Large intestine (tissue), 3 donors: ENCODE measurements around the gene CDKAL1. TPM values are rescaled to one million over a fixed set of nuclear protein-coding genes. Genes with fewer than 3 reads are reported as not detected.
"Not testable (repeated sequence)": the region's sequence is repeated elsewhere in the genome, so short reads cannot be mapped to it uniquely, and the experiment has no call there.

Experiments used
- DNase-seq, 2 donors: peaks; one replicate each; pipeline versions ENCODE4 v3.0.0 to v3.0.0-alpha.2; 2013
- H3K27ac ChIP-seq: one replicate; pipeline ENCODE4 v1.5.1; 2013; ENCODE audit warnings: low read length
- H3K27me3 ChIP-seq: 2 replicates; pipeline ENCODE4 v1.6.1; 2013; ENCODE audit warnings: low read length; ENCODE audit not compliant: control insufficient read depth, insufficient read depth
- H3K36me3 ChIP-seq: 2 replicates; pipeline ENCODE4 v1.6.1; 2013; ENCODE audit warnings: low read length; ENCODE audit not compliant: control insufficient read depth, insufficient read depth
- H3K4me1 ChIP-seq: one replicate; pipeline ENCODE4 v1.6.1; 2013; ENCODE audit warnings: low read length; ENCODE audit not compliant: control insufficient read depth, insufficient read depth
- H3K4me3 ChIP-seq: one replicate; pipeline ENCODE4 v1.5.1; 2013; ENCODE audit warnings: low read length
- H3K9me3 ChIP-seq: one replicate; pipeline ENCODE4 v1.6.1; 2013; ENCODE audit warnings: mild to moderate bottlenecking, low read depth, low read length, moderate library complexity; ENCODE audit not compliant: control insufficient read depth
- WGBS: methylation state at CpG from one replicate; pipeline ENCODE4 v1.1.5; 2013; ENCODE audit warnings: low lambda C conversion rate; ENCODE audit not compliant: insufficient coverage; 5-methylcytosine and 5-hydroxymethylcytosine counted together
- polyA plus RNA-seq: library from polyadenylated mRNA; unstranded; fragments of 120-200 nt; gene quantifications from one replicate; pipeline ENCODE4 v1.2.1, GENCODE V29; 2013

CDKAL1 gene
- polyA plus RNA-seq, 1 donor = 10.3 TPM

GRCh38 chr6:20907486-20908071 is 373.3 kb downstream of the CDKAL1 start:
- Histone ChIP-seq H3K4me3 (no peak overlapping the region), H3K9me3 (peaks cover 3% of the 10 kb centered on the region)
- WGBS = no CpG with 5 or more reads among the region's 7 CpGs

GRCh38 chr6:20909621-20910020 is 375.4 kb downstream of the CDKAL1 start:
- no peak for DNase-seq
- WGBS = no CpG with 5 or more reads among the region's 2 CpGs

More at GRCh38 chr6:20907486-20908071, 373.3 kb downstream of the CDKAL1 start:
- no peak for DNase-seq
- H3K36me3 ChIP-seq = no peaks in the 10 kb centered on the region
- no peak overlapping the region for H3K27ac ChIP-seq
- H3K27me3 ChIP-seq = no peaks in the 10 kb centered on the region
- no peaks in the 10 kb centered on the region for H3K4me1 ChIP-seq

GRCh38 chr6:20911712-20912111 is 377.5 kb downstream of the CDKAL1 start:
- H3K4me3 ChIP-seq = no peak overlapping the region
- no peaks in the 10 kb centered on the region for H3K27me3 ChIP-seq
- DNase-seq = no peak
- no peaks in the 10 kb centered on the region for H3K36me3 ChIP-seq
- 40% methylated on average over 1 of the region's 1 CpG for WGBS
- peaks cover 5% of the 10 kb centered on the region for H3K9me3 ChIP-seq
- H3K4me1 ChIP-seq = no peaks in the 10 kb centered on the region
- H3K27ac ChIP-seq = no peak overlapping the region

More at GRCh38 chr6:20909621-20910020, 375.4 kb downstream of the CDKAL1 start:
- Histone ChIP-seq H3K4me3 (no peak overlapping the region), H3K27ac (no peak overlapping the region), H3K9me3 (peaks cover 2% of the 10 kb centered on the region), H3K36me3 (no peaks in the 10 kb centered on the region), H3K4me1 (no peaks in the 10 kb centered on the region), H3K27me3 (no peaks in the 10 kb centered on the region)

GRCh38 chr6:20915156-20915555 is 380.9 kb downstream of the CDKAL1 start:
- no peak overlapping the region for H3K27ac ChIP-seq
- no CpG with 5 or more reads among the region's 1 CpG for WGBS
- H3K36me3 ChIP-seq = no peaks in the 10 kb centered on the region
- no peaks in the 10 kb centered on the region for H3K27me3 ChIP-seq
- DNase-seq = no peak
- no peaks in the 10 kb centered on the region for H3K4me1 ChIP-seq
- no peak overlapping the region for H3K4me3 ChIP-seq
- peaks cover 5% of the 10 kb centered on the region for H3K9me3 ChIP-seq

- Histone ChIP-seq H3K4me3 (no peak overlapping the region), H3K27me3 (no peaks in the 10 kb centered on the region), H3K4me1 (no peaks in the 10 kb centered on the region), H3K36me3 (no peaks in the 10 kb centered on the region), H3K9me3 (peaks cover 5% of the 10 kb centered on the region), H3K27ac (no peak overlapping the region)
- no peak for DNase-seq
- WGBS = no CpG with 5 or more reads among the region's 1 CpG
These were observed 381.4 kb downstream of the CDKAL1 start for GRCh38 chr6:20915626-20916025.

GRCh38 chr6:20916086-20916485 is 381.8 kb downstream of the CDKAL1 start:
- WGBS = 91% methylated on average over 1 of the region's 3 CpGs
- H3K27me3 ChIP-seq = no peaks in the 10 kb centered on the region
- H3K36me3 ChIP-seq = no peaks in the 10 kb centered on the region
- no peak for DNase-seq
- H3K4me1 ChIP-seq = no peaks in the 10 kb centered on the region
- H3K27ac ChIP-seq = no peak overlapping the region
- peaks cover 5% of the 10 kb centered on the region for H3K9me3 ChIP-seq
- no peak overlapping the region for H3K4me3 ChIP-seq

- no peak for DNase-seq
- H3K4me3 ChIP-seq = no peak overlapping the region
- 100% methylated on average over 2 of the region's 2 CpGs for WGBS
- no peaks in the 10 kb centered on the region for H3K4me1 ChIP-seq
- peaks cover 5% of the 10 kb centered on the region for H3K9me3 ChIP-seq
- no peak overlapping the region for H3K27ac ChIP-seq
- H3K36me3 ChIP-seq = no peaks in the 10 kb centered on the region
- no peaks in the 10 kb centered on the region for H3K27me3 ChIP-seq
These were observed 384.6 kb downstream of the CDKAL1 start for GRCh38 chr6:20918868-20919267.

GRCh38 chr6:20919677-20920385 is 385.6 kb downstream of the CDKAL1 start:
- no peaks in the 10 kb centered on the region for H3K36me3 ChIP-seq
- 95% methylated on average over 2 of the region's 4 CpGs for WGBS
- H3K9me3 ChIP-seq = peaks cover 5% of the 10 kb centered on the region
- H3K4me3 ChIP-seq = no peak overlapping the region
- no peaks in the 10 kb centered on the region for H3K4me1 ChIP-seq
- no peak overlapping the region for H3K27ac ChIP-seq
- H3K27me3 ChIP-seq = no peaks in the 10 kb centered on the region
- DNase-seq = no peak

GRCh38 chr6:20921578-20921977 is 387.3 kb downstream of the CDKAL1 start:
- no peak for DNase-seq
- Histone ChIP-seq H3K9me3 (no peaks in the 10 kb centered on the region), H3K4me1 (no peaks in the 10 kb centered on the region), H3K27me3 (no peaks in the 10 kb centered on the region), H3K36me3 (no peaks in the 10 kb centered on the region), H3K27ac (no peak overlapping the region), H3K4me3 (no peak overlapping the region)
- whole genome bisulfite sequencing = no CpG with 5 or more reads among the region's 2 CpGs

GRCh38 chr6:20922743-20923142 is 388.5 kb downstream of the CDKAL1 start:
- Histone ChIP-seq H3K27me3 (no peaks in the 10 kb centered on the region), H3K36me3 (no peaks in the 10 kb centered on the region), H3K27ac (no peak overlapping the region), H3K4me3 (no peak overlapping the region), H3K4me1 (no peaks in the 10 kb centered on the region), H3K9me3 (no peaks in the 10 kb centered on the region)
- no peak for DNase-seq

- H3K27me3 ChIP-seq, H3K9me3 ChIP-seq, H3K4me1 ChIP-seq, H3K36me3 ChIP-seq, H3K4me3 ChIP-seq: not testable (repeated sequence)
- peak overlapping the region; percentile 20 for H3K27ac ChIP-seq
- peak; percentile 28 to 52 for DNase-seq
- whole genome bisulfite sequencing = no CpG with 5 or more reads among the region's 3 CpGs
These were observed 389.8 kb downstream of the CDKAL1 start for GRCh38 chr6:20924094-20924493.
